Measurements from ENCODE around the gene GAL3ST1.

GAL3ST1 gene

GRCh38 chr22:30507670-30508069 lies 66.8 kb downstream of the GAL3ST1 start:
- H3K4me3 ChIP-seq (ENCODE audit: low read depth, low read length): no peak overlapping the region
- no peak for DNase-seq (ENCODE audit: low read depth)

DNA sequence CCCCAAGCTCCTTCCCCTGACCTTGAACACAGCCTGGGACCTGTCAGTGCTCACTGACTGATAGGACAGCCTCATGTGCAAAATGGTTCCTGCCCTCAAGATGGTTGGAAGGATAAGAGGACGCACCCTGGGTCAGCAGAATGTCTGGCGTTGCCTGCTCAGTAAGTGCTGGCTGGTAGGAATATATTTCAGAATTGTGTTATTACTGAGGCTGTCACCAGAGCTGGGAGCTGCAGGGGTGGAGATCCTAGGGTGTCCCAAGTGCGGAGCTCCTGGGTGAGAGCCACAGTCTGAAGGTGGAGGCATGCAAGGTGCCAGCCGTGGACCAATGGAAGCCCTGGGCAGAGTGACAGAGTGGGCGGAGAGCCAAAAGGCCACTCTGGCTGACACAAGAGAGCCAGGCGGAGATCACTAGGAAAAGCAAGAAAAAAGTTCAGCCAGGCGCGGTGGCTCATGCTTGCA lies 67.9 kb downstream of the GAL3ST1 start:
- no peak overlapping the region for H3K4me3 ChIP-seq (ENCODE audit: low read depth, low read length)
- DNase-seq (ENCODE audit: low read depth): no peak

All from skeletal muscle cell (primary cell).